MM.1S (cell line): ENCODE results near the gene FLT1.

ENCODE experiments used
- DNase-seq: peaks from one replicate; pipeline ENCODE4 v3.0.0-alpha.2; 2015
- H2AFZ ChIP-seq: fragments of 300-600 bp; sonication (generic); 2 replicates; pipeline ENCODE4 v1.6.0; 2016; ENCODE audit warnings: antibody characterized with exemption, low read length
- H3F3A ChIP-seq: fragments of 300-600 bp; sonication (generic); 2 replicates; pipeline ENCODE4 v1.6.1; 2016; ENCODE audit warnings: mild to moderate bottlenecking, antibody characterized with exemption, low read length, moderate library complexity, mixed read lengths; ENCODE audit not compliant: insufficient read depth
- H3K27ac ChIP-seq: fragments of 300-600 bp; sonication (generic); 2 replicates; pipeline ENCODE4 v1.5.1; 2016; ENCODE audit warnings: mild to moderate bottlenecking, low read length
- H3K27me3 ChIP-seq: fragments of 300-600 bp; sonication (generic); replicated peaks from 2 replicates; pipeline ENCODE4 v1.6.0; 2016; ENCODE audit warnings: low read length; ENCODE audit not compliant: insufficient read depth
- H3K36me3 ChIP-seq: fragments of 300-600 bp; sonication (generic); replicated peaks from 2 replicates; pipeline ENCODE4 v1.6.1; 2016; ENCODE audit warnings: mild to moderate bottlenecking, low read length, mixed read lengths; ENCODE audit not compliant: insufficient read depth
- H3K4me1 ChIP-seq: fragments of 300-600 bp; sonication (generic); 2 replicates; pipeline ENCODE4 v1.6.1; 2016; ENCODE audit warnings: low read length, mixed read lengths
- H3K4me2 ChIP-seq: fragments of 300-600 bp; sonication (generic); 2 replicates; pipeline ENCODE4 v1.6.0; 2016; ENCODE audit warnings: low read depth, low read length
- H3K4me3 ChIP-seq: fragments of 300-600 bp; sonication (generic); 2 replicates; pipeline ENCODE4 v1.5.1; 2016; ENCODE audit warnings: low read length, mixed read lengths
- H3K79me2 ChIP-seq: fragments of 300-600 bp; sonication (generic); 2 replicates; pipeline ENCODE4 v1.6.1; 2016; ENCODE audit warnings: mixed run types, low read length, mixed read lengths
- H3K9ac ChIP-seq: fragments of 300-600 bp; sonication (generic); 2 replicates; pipeline ENCODE4 v1.6.1; 2016; ENCODE audit warnings: low read length, mixed read lengths
- H3K9me2 ChIP-seq: fragments of 300-600 bp; sonication (generic); replicated peaks from 2 replicates; pipeline ENCODE4 v1.6.1; 2016; ENCODE audit warnings: mild to moderate bottlenecking, low read length, mixed read lengths; ENCODE audit not compliant: insufficient read depth
- H3K9me3 ChIP-seq: fragments of 300-600 bp; sonication (generic); replicated peaks from 2 replicates; pipeline ENCODE4 v1.6.1; 2016; ENCODE audit warnings: mild to moderate bottlenecking, low read length, mixed read lengths; ENCODE audit not compliant: insufficient read depth
- H4K20me1 ChIP-seq: fragments of 300-600 bp; sonication (generic); 2 replicates; pipeline ENCODE4 v1.6.1; 2016; ENCODE audit warnings: mild to moderate bottlenecking, low read length, moderate library complexity, mixed read lengths; ENCODE audit not compliant: insufficient read depth
- CTCF ChIP-seq: fragments of 300-600 bp; sonication (generic); IDR thresholded peaks from 2 replicates; pipeline ENCODE4 v1.5.1; 2016; ENCODE audit warnings: antibody characterized with exemption, low read length, mixed read lengths
- EZH2 ChIP-seq: fragments of 300-600 bp; sonication (generic); optimal IDR thresholded peaks from 2 replicates; pipeline ENCODE3; 2017; ENCODE audit warnings: low read depth, mild to moderate bottlenecking, antibody characterized with exemption, low read length, mixed read lengths
- EZH2phosphoT487 ChIP-seq: fragments of 300-600 bp; sonication (generic); IDR thresholded peaks from 2 replicates; pipeline ENCODE4 v1.6.1; 2018; ENCODE audit warnings: antibody characterized with exemption, low read length

The FLT1 gene

GRCh38 chr13:28328271-28328607 lies 166.7 kb downstream of the FLT1 start:
- H3K9me3 ChIP-seq = no peaks in the 10 kb centered on the region
- no peak overlapping the region for H3K27ac ChIP-seq
- no peaks in the 10 kb centered on the region for H3F3A ChIP-seq
- H3K4me2 ChIP-seq = no peak overlapping the region
- H4K20me1 ChIP-seq = no peaks in the 10 kb centered on the region
- TF ChIP-seq EZH2 = no peak
- no peak for TF ChIP-seq CTCF
- no peak for TF ChIP-seq EZH2phosphoT487
- H3K4me3 ChIP-seq = no peak overlapping the region
- H3K36me3 ChIP-seq = no peaks in the 10 kb centered on the region
- no peak overlapping the region for H2AFZ ChIP-seq
- no peak for DNase-seq
- H3K27me3 ChIP-seq = no peaks in the 10 kb centered on the region
- no peaks in the 10 kb centered on the region for H3K4me1 ChIP-seq
- no peaks in the 10 kb centered on the region for H3K79me2 ChIP-seq
- H3K9me2 ChIP-seq = no peaks in the 10 kb centered on the region
- H3K9ac ChIP-seq = no peak overlapping the region

DNA sequence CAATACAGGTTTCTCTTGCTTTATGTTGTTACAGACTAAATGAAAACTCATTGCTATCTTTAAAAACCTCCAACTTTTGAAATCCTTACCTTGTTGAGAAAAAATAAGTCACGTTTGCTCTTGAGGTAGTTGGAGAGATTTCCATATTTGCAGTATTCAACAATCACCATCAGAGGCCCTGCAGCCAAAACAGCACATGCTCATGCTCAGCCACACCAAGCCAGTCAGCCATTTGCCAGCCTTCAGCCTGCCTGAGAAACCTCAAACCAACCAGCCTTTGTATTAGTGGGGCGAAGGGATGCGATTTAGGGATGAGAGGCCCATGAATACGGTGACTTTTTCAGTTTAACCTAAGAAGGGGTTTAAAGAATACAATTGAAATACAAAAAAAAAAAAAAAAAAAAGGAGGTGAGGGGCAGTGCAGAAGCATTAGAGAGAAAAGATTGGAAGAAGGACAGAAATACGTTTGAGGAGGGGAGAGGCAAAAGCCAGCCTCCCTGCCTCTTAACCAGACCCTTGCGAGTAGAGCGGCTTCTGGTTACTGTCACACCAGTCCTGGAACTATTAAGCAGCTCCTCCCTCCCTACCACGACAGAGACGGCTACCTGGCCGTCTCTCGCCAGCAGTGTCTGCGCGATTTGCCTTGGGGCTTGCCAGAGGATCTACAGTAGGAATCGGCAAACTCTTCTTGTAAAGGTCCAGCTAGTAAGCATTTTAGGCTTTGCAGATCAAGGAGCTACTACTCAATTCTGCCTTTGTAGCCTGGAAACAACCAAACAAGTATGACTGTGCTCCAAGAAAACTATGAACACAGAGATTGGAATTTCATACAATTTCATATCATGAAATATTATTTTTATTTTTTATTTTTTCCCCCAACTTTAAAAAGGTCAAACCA lies 167.3 kb downstream of the FLT1 start:
- Histone ChIP-seq H3K27me3 (no peaks in the 10 kb centered on the region), H3K4me3 (no peak overlapping the region), H3K9me3 (no peaks in the 10 kb centered on the region), H3K9ac (no peak overlapping the region), H3K27ac (no peak overlapping the region), H2AFZ (no peak overlapping the region), H3K36me3 (no peaks in the 10 kb centered on the region), H3K9me2 (no peaks in the 10 kb centered on the region), H3K4me2 (no peak overlapping the region), H3K4me1 (no peaks in the 10 kb centered on the region), H3F3A (no peaks in the 10 kb centered on the region), H4K20me1 (no peaks in the 10 kb centered on the region), H3K79me2 (no peaks in the 10 kb centered on the region)
- no peak for DNase-seq
- TF ChIP-seq EZH2phosphoT487 (no peak), EZH2 (no peak), CTCF (no peak)

DNA sequence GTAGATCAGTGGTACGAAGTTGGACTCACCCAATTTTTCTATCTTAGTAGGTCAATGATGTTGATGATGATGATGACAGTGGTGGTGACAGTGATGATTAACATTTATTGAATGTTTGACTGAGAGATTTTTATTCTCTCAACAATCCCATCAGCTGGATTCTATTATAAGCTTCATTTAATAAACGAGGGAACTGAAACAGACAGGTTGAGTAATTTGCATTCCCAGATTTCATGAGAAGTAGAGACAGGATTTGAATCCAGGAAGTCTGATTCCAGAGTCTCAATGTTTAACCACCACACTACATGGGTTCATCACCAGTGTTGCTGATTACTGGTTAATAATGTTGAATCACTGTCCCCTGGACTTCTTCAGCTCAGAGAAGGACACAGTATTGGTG lies 168.9 kb downstream of the FLT1 start:
- H3K27ac ChIP-seq = no peak overlapping the region
- no peak overlapping the region for H3K4me3 ChIP-seq
- no peak overlapping the region for H3K9ac ChIP-seq
- DNase-seq = no peak
- no peaks in the 10 kb centered on the region for H3K27me3 ChIP-seq
- H3K4me2 ChIP-seq = no peak overlapping the region
- no peaks in the 10 kb centered on the region for H3K9me2 ChIP-seq
- H3K79me2 ChIP-seq = no peaks in the 10 kb centered on the region
- H3F3A ChIP-seq = no peaks in the 10 kb centered on the region
- TF ChIP-seq EZH2phosphoT487 (no peak), EZH2 (no peak), CTCF (no peak)
- H3K9me3 ChIP-seq = no peaks in the 10 kb centered on the region
- no peaks in the 10 kb centered on the region for H3K36me3 ChIP-seq
- no peaks in the 10 kb centered on the region for H3K4me1 ChIP-seq
- H4K20me1 ChIP-seq = no peaks in the 10 kb centered on the region
- H2AFZ ChIP-seq = no peak overlapping the region
